ENCODE measurements around the gene DSCAML1.

The DSCAML1 gene

DNA sequence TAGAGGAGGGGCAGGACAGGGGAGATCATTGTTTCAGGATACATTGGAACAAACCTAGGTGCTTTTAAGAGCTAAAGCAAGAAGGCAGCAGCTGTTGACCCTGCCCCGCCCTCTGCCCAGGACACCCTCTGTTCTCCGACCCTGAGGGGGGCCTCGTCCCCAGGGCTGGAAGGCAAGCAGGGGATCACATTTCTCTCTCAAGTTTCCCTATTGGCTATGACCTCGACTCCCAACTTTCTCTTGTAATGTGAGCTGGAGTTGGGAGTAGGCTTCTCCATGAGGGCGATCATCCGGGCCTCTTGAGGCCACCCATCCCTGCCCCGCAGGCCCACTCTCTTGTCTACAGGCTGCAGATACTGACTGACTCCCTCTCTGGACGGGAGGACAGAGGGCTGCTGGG, 37.7 kb downstream of the DSCAML1 start:
- no peak for DNase-seq (ENCODE audit: low spot score)

DNA sequence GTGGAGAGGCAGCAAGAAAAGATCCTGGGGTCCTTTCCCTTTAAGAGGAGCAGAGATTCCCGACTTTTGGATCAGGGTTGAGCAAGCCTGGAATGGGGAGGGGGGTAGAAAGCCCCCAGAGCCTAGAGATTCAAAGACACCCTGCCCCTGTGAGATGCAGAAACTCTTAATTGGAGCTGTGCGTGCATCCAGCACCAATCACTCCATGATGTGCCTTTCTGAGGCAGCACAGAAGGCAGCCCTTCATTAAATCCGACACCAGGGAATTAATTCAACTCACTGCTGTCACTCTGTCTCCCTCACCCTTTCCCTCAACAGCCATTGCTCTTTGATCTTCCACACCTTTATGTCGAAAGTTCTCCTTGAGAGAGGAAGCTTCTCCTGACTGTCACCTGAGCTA, 43.0 kb downstream of the DSCAML1 start:
- DNase-seq (ENCODE audit: low spot score) = no peak

DNA sequence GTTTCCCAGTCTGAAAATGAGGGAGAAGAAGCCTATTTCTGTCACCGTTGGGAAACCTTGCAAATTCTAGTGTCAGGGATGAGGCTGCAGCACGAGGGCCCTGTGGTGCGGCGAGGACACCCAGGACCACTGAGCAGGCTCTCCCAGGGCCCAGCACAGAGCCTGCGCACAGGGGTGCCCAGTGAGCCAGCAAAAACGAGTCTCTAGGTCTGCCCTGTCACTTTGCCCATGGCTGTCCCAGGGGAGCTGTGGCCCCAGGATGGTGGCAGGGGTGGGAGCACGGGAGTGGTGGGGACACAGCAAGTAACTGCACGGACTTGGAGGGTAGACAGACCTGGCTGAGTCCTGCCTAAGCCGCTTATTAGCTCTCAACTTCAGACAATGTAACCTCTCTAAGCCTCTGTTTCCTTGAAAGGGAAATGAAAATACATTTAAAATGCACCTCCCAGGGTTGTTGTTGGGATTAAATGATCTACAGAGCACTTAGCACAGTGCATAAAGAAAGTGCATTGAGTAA, 44.2 kb downstream of the DSCAML1 start:
- no peak for DNase-seq (ENCODE audit: low spot score)

DNA sequence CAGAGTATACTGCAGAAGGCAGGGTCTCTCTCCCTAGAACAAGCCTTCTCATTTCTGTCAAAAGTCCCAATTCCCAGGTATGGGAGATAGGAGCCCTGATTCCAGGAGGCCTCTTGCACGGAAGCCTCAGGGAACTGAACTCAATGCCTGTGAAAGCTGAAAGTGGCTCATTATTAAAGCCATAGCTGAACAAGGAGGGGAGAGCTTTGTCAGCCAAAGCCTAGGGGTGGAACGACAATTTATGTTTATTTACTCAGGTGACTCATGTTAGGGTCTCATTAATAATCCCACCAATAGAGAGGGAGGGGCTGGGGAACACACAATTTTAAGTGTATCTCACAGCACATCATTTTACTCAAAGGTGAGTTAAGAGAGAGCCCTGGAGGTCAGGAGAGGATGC, 44.9 kb downstream of the DSCAML1 start:
- no peak for DNase-seq (ENCODE audit: low spot score)

DNA sequence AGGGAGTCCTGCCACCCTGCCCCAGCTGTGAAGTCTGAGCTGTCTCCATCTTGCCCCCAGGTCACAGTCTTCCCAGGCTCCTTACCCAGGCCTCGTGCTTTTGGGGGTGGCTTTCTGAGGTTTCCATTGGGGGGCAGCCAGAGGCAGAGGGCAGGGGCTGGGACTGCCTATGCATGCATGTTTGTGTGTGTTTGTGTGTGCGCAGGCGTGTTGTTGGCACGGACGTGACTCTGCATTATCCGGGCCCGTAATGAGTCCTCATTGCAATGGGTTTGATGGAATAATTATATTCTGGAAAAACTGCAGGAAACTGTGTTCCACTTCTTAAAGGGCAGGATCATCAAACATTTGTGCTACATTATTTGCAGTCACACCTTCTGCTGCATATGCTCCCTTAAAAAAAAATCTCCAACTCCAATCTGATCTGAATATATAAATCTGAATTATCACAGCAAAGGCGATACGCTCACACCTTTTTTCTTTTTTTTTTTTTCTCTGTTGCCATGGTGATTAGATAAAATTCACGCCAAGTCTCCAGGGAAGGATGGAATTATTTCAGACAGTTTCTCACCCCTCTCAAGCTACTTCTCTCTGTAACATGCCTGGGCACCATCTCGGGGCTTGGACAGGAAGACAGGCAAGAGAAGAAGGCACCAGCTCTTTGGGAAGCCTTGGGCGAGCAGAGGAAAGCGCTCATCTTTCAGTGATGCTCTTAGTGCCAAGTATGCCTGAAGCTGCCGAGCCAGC, 45.9 kb downstream of the DSCAML1 start:
- no peak for DNase-seq (ENCODE audit: low spot score)

DNA sequence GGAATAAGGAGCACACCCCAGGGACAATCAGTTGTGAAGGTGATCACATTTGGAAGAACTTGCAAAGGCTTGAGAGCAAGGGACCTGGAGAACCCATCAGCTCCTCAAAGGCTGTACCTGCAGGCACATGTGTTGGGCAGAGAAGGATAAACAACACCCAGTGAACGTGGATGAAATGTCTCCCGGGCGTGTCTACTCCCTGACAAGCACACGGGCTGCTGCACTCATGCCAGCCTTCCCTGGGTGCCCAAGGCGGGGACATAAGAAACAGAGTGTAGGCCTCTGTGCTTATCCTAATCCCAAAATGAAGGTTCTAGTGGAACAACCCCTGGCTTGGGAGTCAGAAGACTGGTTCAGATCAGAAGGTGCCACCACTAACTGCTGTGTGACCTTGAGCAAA, 46.7 kb downstream of the DSCAML1 start:
- DNase-seq (ENCODE audit: low spot score) = no peak

DNA sequence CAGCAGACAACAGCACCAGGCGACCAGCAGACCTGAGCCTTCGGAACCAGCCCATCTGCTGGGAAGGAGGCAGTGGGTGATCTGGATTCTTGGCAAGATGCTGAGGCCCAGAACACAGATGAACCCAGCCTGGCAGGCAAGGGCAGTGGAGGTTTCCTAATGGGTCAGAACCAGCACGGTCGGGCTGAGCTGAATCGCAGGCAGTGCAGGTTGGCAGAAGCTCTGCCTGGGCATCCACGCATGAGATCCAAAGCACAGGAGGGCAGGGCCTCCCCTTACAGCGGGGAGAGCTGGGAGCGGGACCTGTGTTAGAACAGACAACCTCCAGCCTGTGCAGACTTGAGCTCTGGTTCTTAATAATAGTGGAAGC, 47.5 kb downstream of the DSCAML1 start:
- DNase-seq (ENCODE audit: low spot score) = no peak

DNA sequence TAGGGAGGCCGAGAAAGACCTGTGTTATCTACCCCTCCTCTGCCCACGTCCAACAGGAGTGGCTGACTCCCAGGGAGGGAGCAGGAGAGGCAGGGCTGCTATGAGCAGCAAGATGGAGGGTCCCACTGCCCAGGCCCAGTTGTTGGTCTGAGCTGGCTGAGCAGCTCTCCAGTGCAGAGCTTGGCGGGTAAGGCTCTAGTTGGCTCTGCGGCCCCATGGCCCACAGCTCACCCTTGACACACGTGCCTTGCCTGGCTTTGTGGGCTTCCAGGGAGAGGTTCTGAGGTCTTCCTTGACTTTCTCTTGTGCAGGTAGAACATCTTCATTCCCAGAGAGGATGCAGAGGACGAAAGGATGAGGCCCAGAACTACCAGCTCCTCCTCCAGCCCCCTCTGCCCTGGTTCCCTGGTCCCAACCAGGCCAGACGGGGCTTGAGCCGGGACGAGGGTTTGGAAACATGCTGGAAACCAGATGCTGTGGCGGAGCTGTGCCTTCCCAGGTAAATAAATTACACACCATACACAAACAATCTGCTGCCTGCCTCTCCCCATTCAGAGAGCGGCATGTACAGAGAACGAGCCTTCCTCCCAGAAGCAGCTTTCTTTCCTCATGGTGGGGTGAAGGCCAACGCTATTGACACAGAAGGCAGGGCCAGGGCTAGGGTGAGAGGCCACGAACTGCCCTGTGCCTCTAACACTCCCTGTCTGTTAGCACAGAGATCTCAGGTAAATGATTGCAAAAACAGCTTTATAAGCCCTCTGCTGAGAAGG, 48.1 kb downstream of the DSCAML1 start:
- DNase-seq (ENCODE audit: low spot score) = no peak

DNA sequence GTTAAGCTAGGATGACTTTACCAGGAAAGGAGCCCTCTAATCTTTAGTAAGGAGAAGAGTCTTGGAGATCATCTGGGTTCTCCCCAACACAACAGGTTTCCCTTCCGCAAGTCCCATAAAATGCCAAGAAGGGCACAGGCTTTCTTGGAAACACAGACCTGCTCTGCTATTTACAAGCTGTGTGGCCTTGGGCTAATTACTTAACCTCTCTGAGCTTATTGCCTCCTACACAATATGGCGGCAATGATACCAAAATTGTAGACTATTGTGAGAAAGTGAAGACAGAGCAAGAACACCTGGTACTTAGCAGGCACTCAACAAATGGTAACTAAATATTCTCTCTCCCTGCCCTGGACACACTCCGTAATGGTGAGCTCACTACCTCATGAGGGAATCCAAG, 49.1 kb downstream of the DSCAML1 start:
- DNase-seq (ENCODE audit: low spot score) = no peak

DNA sequence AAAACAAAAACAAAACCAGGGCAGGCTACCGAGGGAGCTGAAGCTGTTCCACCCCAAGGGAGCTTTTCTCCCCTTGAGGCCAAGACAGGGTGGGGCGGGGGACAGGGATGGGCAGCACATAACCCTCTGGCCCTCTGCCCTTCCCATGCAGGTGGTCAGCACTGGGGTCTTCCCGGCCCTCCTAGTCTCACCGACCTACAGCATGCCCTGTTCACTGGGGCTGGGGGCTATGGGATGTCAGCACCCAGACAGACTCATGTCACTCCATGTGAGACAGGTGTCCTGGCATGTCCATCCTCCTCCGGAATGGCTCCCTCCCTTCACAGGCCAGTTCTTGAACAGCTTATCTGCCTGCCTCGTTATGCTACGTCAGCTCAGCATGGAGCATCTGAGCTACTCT, 51.7 kb downstream of the DSCAML1 start:
- no peak for DNase-seq (ENCODE audit: low spot score)

DNA sequence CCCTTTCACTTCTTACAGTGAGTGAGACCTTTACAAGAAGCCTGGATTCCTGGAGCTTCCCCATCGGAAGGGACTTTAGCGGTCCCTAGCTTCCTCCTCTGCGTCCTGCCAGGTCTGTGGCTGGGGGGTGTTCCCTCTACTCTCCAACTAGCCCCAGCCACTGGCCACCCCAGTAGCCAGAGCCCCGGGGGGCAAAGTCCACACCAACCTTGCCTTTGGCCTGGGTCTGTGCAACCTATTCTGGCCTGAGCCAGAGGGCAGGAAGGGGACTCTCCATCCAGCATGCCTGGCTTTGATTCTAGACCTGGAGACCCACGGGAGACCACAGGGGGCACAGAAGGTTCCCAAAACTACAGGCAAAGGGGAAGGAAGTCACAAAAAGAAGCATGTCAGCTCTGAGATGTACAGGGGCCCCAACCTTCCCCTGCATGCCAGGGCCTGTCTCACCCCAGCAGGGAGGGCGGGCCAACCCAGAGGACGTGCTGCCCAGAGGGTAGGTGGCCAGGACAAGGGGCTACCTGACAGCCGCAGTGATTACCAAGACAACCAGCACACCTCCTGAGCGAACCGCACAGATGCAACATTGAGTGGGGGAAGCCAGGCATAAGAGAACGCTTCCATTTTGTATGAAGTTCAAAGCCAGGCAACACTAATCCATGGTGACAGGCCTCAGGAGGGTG, 52.4 kb downstream of the DSCAML1 start:
- no peak for DNase-seq (ENCODE audit: low spot score)

DNA sequence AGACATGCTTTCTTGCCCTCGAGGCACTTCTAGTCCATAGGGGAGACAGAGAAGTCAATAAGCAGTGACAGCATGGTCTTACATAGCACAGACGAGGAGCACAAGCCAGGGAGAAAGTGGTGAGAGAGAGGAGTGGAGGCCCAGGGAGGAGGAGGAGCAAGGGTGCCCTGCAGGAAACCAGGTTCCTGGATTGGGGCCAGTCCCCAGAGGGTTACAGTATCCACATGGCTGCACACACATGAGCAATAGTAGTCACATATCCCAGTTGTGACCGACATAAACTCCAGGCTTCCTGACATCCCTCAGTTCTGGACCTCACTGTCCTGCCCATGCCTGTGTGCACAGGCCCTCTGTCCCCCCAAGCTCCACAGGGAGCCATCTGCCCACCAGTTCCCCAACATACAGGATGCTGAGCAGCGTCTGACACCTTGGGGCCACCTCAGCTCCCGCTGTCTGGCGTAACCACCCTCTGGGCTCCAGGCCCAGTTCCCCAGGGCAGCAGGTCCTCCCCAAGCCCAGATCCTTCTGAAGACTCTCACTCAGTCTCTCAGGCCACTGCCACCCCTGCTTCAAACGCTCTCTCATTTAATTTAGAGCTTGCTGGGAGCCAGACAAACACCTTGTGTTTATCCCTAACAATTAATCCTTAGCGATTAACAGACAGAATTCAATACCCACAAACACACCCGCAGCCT, 53.7 kb downstream of the DSCAML1 start:
- no peak for DNase-seq (ENCODE audit: low spot score)

DNA sequence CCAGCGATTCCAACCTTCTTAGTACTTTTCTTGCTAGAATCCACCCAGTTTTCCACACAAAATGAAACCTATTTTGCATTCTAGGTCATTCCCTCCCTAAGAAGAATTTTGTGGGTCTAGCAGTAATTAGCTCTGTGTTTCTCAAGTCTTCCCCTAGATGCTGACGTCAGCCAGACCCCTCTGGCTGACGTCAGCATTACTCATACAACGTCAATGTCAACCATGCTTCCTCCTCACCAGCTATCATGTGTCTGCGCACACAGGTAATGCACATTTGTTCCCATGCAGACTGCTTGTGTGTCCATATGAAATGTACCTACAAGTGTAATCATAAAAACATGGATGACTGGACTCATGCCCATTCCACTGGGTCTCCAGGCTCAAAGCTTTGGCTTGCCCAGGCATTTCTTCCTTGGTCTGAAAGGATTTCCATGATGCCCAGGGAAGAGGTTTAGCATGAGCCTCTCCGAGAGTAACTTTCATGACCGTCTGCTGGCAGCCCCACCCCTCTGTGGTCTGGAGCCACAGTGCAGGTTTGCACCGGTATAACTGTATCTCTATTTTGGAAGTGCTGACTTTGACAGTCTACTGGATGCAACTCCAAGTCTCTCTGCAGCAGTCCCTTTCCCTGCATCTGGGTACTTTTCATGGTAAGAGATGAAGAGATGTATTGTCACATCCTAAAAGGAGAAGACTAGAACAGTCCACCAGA, 58.6 kb downstream of the DSCAML1 start:
- DNase-seq (ENCODE audit: low spot score) = no peak

DNA sequence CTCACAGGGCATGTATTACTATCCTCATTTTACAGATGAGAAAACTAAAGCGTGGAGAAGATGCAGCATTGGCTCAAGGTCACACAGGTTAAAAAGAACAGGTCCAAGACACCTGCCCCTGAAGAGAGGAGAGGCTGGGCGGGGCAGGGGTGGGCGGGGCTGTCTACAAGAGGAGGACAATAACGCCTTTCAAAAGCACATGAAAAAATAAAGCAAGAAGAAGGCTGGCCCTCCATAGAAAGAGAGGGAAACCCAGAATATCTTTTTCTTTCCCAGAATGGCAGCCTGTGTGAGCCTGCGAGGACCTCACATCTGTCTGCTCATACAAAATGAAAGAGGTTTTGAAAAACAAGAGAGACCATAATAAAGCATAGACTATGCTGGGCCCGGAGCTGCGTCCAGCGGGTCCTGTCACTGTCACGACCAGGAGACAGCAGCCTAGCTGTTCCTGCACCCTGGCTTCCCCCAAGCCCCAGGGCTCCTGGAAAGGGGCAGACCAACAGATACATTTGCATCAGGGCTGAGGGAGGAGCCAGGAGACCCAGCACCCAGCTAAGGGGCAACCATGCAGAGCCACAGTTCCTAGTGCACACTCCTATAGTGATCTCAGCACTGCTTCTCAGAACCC, 61.6 kb downstream of the DSCAML1 start:
- DNase-seq (ENCODE audit: low spot score) = no peak

DNA sequence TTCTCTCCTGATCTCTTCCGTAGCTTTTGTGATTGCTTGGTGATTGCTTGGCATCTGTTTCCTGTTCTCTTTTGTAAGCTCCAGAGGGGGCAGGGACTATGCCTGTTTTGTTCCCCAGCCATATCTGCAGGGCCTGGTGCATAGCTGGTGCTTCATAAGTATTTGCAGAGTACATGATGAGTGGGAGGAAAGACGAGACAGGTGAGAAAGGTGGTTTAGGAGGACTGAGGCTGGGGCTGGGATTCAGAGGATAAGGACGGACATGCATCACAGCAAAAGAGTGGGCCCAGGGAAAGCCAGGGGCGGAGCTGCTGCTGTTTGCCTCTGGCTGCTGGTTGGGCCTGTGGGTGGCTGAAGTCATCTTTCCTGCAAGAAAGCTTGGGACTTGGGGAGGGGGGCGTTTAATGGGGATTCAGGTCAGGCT, 62.4 kb downstream of the DSCAML1 start:
- DNase-seq (ENCODE audit: low spot score) = no peak

DNA sequence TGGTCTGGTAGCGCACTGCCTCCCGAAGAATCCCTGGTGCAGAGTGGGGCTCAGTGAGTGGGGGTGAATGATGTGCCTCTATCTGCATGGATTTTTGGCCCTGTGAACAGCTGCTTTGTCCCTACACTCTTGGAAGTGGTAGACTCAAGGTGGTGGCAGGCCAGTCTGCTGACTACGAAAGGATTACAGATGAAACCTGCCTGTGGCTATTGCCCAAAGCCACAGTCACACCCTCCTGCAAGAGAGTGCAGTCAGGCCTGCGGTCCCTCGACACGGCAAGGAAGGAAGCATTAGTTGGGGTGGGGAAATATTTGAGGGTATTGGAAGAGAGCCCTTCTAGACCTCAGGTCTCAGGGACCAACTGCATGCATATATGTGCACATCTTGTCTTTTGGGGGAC, 63.7 kb downstream of the DSCAML1 start:
- no peak for DNase-seq (ENCODE audit: low spot score)

DNA sequence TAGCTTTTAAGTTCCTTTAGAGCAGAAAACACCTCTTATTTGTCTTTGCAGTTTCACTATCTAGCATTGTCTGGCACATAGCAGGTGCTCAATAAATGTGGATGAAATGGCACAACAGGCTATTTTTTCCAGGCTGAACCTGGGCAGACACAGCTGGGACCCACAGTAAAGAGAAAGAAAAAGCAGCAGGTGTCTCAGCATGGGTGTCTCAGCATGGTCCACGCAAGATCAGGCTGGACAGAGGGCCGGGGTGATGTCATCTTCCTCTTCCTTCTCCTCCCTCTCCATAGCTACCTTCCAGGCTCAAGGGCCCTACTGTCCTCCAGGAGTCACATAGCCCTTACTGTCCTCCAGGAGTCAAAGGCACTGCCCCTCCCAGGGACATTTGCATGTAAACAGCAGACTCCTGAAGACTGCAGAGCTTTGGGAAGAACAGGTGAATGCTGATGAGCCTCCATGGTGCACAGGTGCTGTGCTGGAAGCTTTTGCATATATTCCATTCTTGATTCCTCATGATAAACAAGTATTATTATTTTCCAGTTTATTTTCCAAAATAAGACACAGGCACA, 65.2 kb downstream of the DSCAML1 start:
- no peak for DNase-seq (ENCODE audit: low spot score)

DNA sequence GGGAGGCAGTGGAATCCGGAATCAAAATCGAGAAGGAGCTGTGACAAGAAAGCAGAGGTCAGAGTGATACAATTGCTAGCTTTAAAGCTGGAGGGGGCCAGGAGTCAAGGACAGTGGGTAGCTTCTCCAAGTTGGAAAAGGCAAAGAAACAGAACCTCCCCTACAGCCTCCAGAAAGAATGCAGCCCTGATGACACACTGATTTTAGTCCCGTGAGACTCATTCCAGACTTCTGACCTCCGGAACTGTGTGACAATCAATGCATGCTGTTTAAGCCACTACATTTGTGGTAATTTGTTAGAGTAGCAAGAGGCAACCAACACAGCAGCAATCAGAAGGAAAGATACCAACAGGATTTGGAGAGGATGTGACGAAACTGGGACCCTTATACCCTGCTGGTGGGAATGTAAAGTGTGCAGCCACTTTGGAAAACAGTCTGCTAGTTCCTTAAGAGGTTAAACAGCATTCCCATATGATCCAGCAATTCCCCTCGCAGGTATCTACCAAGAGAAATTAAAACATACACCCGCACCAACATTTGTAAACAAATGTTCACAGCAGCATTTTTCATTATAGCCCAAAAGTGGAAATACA, 66.7 kb downstream of the DSCAML1 start:
- no peak for DNase-seq (ENCODE audit: low spot score)

DNA sequence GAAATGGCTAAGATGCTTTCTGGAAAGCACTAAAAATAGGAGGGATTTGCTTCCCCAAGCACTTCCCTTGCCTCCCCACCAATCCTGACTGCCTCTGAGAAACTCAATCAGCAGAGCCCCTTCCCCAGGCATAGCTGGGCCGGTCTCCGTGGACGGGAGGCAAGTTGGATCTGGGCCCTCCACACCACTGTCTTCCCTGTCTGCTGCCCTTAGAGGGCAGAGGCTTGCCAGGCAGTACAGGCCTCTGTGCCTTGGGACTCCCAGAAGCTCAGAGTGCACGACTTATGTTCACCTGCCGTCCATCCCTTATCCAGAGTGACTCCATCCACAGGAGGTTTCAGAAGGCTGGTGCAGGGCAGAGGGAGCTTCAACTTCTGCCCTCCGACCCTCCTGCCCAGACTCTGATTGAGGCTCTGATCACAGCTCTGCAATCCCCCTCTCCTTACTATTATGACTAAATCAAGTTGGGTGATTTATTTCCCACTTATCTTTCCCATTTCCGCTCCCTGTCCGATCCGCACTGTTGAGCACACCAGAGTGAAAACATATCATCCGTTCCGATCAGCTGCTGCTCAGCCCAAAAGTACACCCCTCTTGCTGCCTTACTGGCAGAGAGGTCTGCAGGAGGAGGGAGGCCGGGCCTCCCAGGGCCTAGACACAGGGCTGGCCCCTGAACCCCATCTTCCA, 71.8 kb downstream of the DSCAML1 start:
- no peak for DNase-seq (ENCODE audit: low spot score)

DNA sequence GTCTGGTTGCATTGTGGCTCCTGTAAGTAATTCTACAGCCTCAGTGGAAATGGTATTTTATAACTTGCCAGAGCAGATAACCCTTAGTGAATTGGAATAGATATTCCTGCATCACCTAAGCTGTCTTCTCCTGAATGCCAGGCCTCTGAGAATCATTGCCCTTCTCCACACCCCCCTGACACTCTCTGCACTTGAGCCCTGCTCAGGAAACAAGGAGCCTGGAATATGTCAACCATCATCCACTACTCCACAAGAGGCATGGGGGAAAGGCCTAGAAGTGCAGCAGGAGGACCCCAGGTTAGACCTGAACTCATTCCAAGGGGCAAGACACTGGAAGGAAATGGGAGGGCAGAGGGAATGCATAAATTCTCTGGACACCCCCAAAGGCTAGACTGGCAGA, 72.4 kb downstream of the DSCAML1 start:
- DNase-seq (ENCODE audit: low spot score) = no peak
